ENCODE results near the gene SKIC3. TPM values are rescaled to one million over a fixed set of nuclear protein-coding genes. Genes with fewer than 3 reads are reported as not detected.

SKIC3 gene
- 100 to 1,000 TPM in 1 of 4 donors, 10 to 100 TPM in 3; 59.6 to 110 (median 72.2) TPM for total RNA-seq

DNA sequence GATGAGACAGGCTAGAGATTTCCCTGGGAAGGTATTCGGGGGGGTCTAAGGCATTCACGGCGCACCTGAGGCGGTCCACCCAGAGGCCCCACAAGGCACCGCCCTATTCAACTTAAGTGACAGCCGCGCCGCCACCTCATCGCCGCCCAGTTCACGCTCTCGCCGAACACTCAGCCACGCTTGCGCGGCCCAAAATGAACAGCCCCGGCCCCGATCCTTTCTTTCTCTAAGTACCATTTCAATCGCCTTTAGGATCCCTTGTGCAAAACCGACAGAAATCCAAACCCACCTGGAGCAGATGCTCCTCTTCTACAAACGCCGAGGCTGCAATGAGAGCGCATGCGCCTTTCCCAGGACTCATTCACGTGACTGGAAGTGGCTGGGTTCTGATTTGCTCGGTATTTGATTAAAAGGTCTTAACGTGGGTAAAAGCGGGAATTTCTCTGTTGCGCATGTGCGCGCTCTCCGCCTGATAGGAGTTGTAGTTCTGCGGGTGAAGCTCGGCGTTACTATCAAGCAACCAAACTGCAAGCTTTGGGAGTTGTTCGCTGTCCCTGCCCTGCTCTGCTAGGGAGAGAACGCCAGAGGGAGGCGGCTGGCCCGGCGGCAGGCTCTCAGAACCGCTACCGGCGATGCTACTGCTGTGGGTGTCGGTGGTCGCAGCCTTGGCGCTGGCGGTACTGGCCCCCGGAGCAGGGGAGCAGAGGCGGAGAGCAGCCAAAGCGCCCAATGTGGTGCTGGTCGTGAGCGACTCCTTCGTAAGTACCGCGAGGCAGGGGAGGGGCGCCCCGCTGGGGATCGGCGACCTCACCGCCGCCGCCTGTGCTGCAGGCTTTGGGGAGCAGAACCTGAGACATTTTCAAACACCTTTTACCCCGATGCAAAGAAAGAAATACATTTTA lies at the start of gene SKIC3, which contains the start of gene ARSK:
SKIC3 (minus strand) TSS at position 331 of the 902 bp plus-strand sequence. CDS start 7,827 bp downstream, outside the sequence.
ARSK (plus strand) TSS at position 455 of the 902 bp plus-strand sequence; CDS start at position 633, 178 bp downstream.
- Histone ChIP-seq H3K9me3 (no peaks in the 10 kb centered on the region), H3K4me1 (peaks cover 3 to 30% (median 10%) of the 10 kb centered on the region in 3 donors), H3K27ac (peak within 1 kb of the TSS; percentile 37 to 94 (median 92)), H3K36me3 (peaks cover 0 to 7% of the 10 kb centered on the region in 2 donors), H3K27me3 (no peaks in the 10 kb centered on the region), H3K4me3 (peak within 1 kb of the TSS; percentile 56 to 82)
- TF ChIP-seq CTCF (IDR thresholded peaks at IDR 0.05) (peak in 3 of 4 experiments; percentile 45 to 55 (median 48)), POLR2A (IDR thresholded peaks at IDR 0.05) (peak in 1 of 2 donors; percentile 67), POLR2AphosphoS5 (IDR thresholded peaks at IDR 0.05) (peak; percentile 84), EP300 (IDR thresholded peaks at IDR 0.05) (no peak)
- ATAC-seq: peak; percentile 96
- 0 to 1% methylated on average over 23 to 34 of the region's 63 CpGs for WGBS, 2 donors (ENCODE audit: low coverage in 1 of 2)

- Histone ChIP-seq H3K27me3 (no peaks in the 10 kb centered on the region), H3K27ac (no peak overlapping the region), H3K4me1 (no peaks in the 10 kb centered on the region), H3K36me3 (peaks cover 3 to 27% of the 10 kb centered on the region in 2 donors), H3K4me3 (no peak overlapping the region), H3K9me3 (no peaks in the 10 kb centered on the region)
- WGBS, 2 donors (ENCODE audit: low coverage in 1 of 2): 65 to 100% methylated on average over 1 of the region's 1 CpG
- TF ChIP-seq EP300 (IDR thresholded peaks at IDR 0.05) (no peak), POLR2AphosphoS5 (IDR thresholded peaks at IDR 0.05) (no peak), POLR2A (IDR thresholded peaks at IDR 0.05) (no peak), CTCF (IDR thresholded peaks at IDR 0.05) (no peak)
- no peak for ATAC-seq
These were observed 45.8 kb upstream of the SKIC3 start for GRCh38 chr5:95600557-95600956.

GRCh38 chr5:95599252-95599651 lies 44.5 kb upstream of the SKIC3 start:
- H3K4me3 ChIP-seq: no peak overlapping the region
- no peak for TF ChIP-seq EP300 (IDR thresholded peaks at IDR 0.05)
- TF ChIP-seq POLR2AphosphoS5 (IDR thresholded peaks at IDR 0.05): no peak
- TF ChIP-seq CTCF (IDR thresholded peaks at IDR 0.05): no peak
- TF ChIP-seq POLR2A (IDR thresholded peaks at IDR 0.05): no peak
- WGBS, 2 donors (ENCODE audit: low coverage in 1 of 2): 92 to 100% methylated on average over 1 of the region's 1 CpG
- H3K9me3 ChIP-seq: no peaks in the 10 kb centered on the region
- H3K27ac ChIP-seq: no peak overlapping the region
- H3K4me1 ChIP-seq: no peaks in the 10 kb centered on the region
- ATAC-seq: no peak
- peaks cover 3 to 25% of the 10 kb centered on the region in 2 donors for H3K36me3 ChIP-seq
- no peaks in the 10 kb centered on the region for H3K27me3 ChIP-seq

- WGBS, 2 donors (ENCODE audit: low coverage in 1 of 2): 75 to 97% methylated on average over 3 of the region's 3 CpGs
- TF ChIP-seq EP300 (IDR thresholded peaks at IDR 0.05) (no peak), POLR2AphosphoS5 (IDR thresholded peaks at IDR 0.05) (no peak), CTCF (IDR thresholded peaks at IDR 0.05) (no peak), POLR2A (IDR thresholded peaks at IDR 0.05) (no peak)
- no peaks in the 10 kb centered on the region for H3K9me3 ChIP-seq
- no peak overlapping the region for H3K27ac ChIP-seq
- H3K4me3 ChIP-seq: no peak overlapping the region
- no peaks in the 10 kb centered on the region for H3K27me3 ChIP-seq
- no peaks in the 10 kb centered on the region for H3K4me1 ChIP-seq
- no peak for ATAC-seq
- peaks cover 0 to 12% of the 10 kb centered on the region in 2 donors for H3K36me3 ChIP-seq
These were observed 40.6 kb upstream of the SKIC3 start for GRCh38 chr5:95595289-95595931.

All from gastroesophageal sphincter (tissue), 4 donors.